WTC11 (cell line): ENCODE data around the gene RGS16. TPM values are rescaled to one million over a fixed set of nuclear protein-coding genes. Genes with fewer than 3 reads are reported as not detected.

ENCODE experiments used
- ATAC-seq: fragments of 200-7000 bp; cut with Tn5 transposase; 2 replicates; pipeline ENCODE4 v1.10.0; 2021; ENCODE audit warnings: mild to moderate bottlenecking, moderate library complexity
- CTCF ChIA-PET: fragments of 300-600 bp; sonication (Branson Sonifier 250); formaldehyde crosslinking; loops from one replicate; lab custom pipeline; 2021; ENCODE audit warnings: antibody characterized with exemption; lab: Charles Lee
- POLR2A ChIA-PET: fragments of 350-600 bp; sonication (Branson Sonifier 250); formaldehyde crosslinking; loops from one replicate; lab custom pipeline; 2021; ENCODE audit warnings: antibody characterized with exemption; lab: Charles Lee
- DNase-seq: peaks from one replicate; pipeline ENCODE4 v3.0.0; 2021; ENCODE audit warnings: low spot score
- H3K27ac Mint-ChIP-seq: 2 replicates; pipeline ENCODE4 v1.8.0; 2021; ENCODE audit warnings: mixed read lengths
- H3K27me3 Mint-ChIP-seq: 2 replicates; pipeline ENCODE4 v1.8.0; 2021; ENCODE audit warnings: low read depth, mild to moderate bottlenecking, moderate library complexity, mixed read lengths
- H3K36me3 Mint-ChIP-seq: 2 replicates; pipeline ENCODE4 v1.8.0; 2021; ENCODE audit warnings: mixed read lengths
- H3K4me1 Mint-ChIP-seq: 2 replicates; pipeline ENCODE4 v1.8.0; 2022; ENCODE audit warnings: mixed read lengths
- H3K4me3 Mint-ChIP-seq: 2 replicates; pipeline ENCODE4 v1.8.0; 2021; ENCODE audit warnings: mild to moderate bottlenecking, moderate library complexity, mixed read lengths
- H3K9me3 Mint-ChIP-seq: 2 replicates; pipeline ENCODE4 v1.8.0; 2021; ENCODE audit warnings: mixed read lengths
- CREM ChIP-seq: sonication (generic); formaldehyde crosslinking; IDR thresholded peaks from 2 replicates; pipeline ENCODE4 v1.8.1; 2022; ENCODE audit warnings: mild to moderate bottlenecking, missing genetic modification reagents, moderate library complexity
- CTCF ChIP-seq: fragments of 200-600 bp; IDR thresholded peaks from 2 replicates; pipeline ENCODE4 v1.8.0; 2022; ENCODE audit warnings: antibody characterized with exemption
- E2F4 ChIP-seq: sonication (generic); formaldehyde crosslinking; IDR thresholded peaks from 2 replicates; pipeline ENCODE4 v1.8.1; 2022; ENCODE audit warnings: low read depth, mild to moderate bottlenecking, moderate library complexity, missing genetic modification reagents, borderline replicate concordance
- ELF4 ChIP-seq: sonication (generic); formaldehyde crosslinking; IDR thresholded peaks from 2 replicates; pipeline ENCODE4 v1.8.1; 2022; ENCODE audit warnings: low read depth, mild to moderate bottlenecking, moderate library complexity, missing genetic modification reagents
- EMX1 ChIP-seq: fragments of 250-450 bp; sonication (Bioruptor Pico); IDR thresholded peaks from 2 replicates; pipeline ENCODE4 v1.8.0; 2021; ENCODE audit warnings: mild to moderate bottlenecking
- GABPB1 ChIP-seq: sonication (generic); formaldehyde crosslinking; IDR thresholded peaks from 2 replicates; pipeline ENCODE4 v1.8.1; 2023; ENCODE audit warnings: mild to moderate bottlenecking, missing genetic modification reagents
- GRHL2 ChIP-seq: fragments of 250-450 bp; sonication (Bioruptor Pico); IDR thresholded peaks from 2 replicates; pipeline ENCODE4 v1.8.0; 2022; ENCODE audit warnings: mild to moderate bottlenecking, moderate library complexity; ENCODE audit not compliant: insufficient replicate concordance, severe bottlenecking
- HMGXB4 ChIP-seq: sonication (generic); formaldehyde crosslinking; IDR thresholded peaks from 2 replicates; pipeline ENCODE4 v1.8.1; 2023; ENCODE audit warnings: mild to moderate bottlenecking, moderate library complexity, missing genetic modification reagents
- NFYB ChIP-seq: sonication (generic); formaldehyde crosslinking; conservative IDR thresholded peaks from 2 replicates; pipeline ENCODE4 v1.8.0; 2022; ENCODE audit warnings: low read depth, missing genetic modification reagents
- NR1H2 ChIP-seq: sonication (generic); formaldehyde crosslinking; IDR thresholded peaks from 2 replicates; pipeline ENCODE4 v1.9.0; 2021; ENCODE audit warnings: mild to moderate bottlenecking, moderate library complexity, missing genetic modification reagents
- PREB ChIP-seq: sonication (generic); formaldehyde crosslinking; IDR thresholded peaks from 2 replicates; pipeline ENCODE4 v1.8.1; 2022; ENCODE audit warnings: mild to moderate bottlenecking, missing genetic modification reagents, moderate library complexity, borderline replicate concordance
- PRRX2 ChIP-seq: fragments of 250-450 bp; sonication (Bioruptor Pico); IDR thresholded peaks from 2 replicates; pipeline ENCODE4 v1.8.0; 2021; ENCODE audit warnings: mild to moderate bottlenecking
- STAT6 ChIP-seq: sonication (generic); formaldehyde crosslinking; conservative IDR thresholded peaks from 2 replicates; pipeline ENCODE4 v1.8.1; 2023; ENCODE audit warnings: mild to moderate bottlenecking, low read depth, missing genetic modification reagents, moderate library complexity
- TP53 ChIP-seq: sonication (generic); formaldehyde crosslinking; IDR thresholded peaks from 2 replicates; pipeline ENCODE4 v1.8.1; 2023; ENCODE audit warnings: mild to moderate bottlenecking, missing genetic modification reagents
- ZMAT4 ChIP-seq: fragments of 250-450 bp; sonication (Bioruptor Pico); IDR thresholded peaks from 2 replicates; pipeline ENCODE4 v1.9.0; 2021; ENCODE audit warnings: mild to moderate bottlenecking
- ZNF138 ChIP-seq: sonication (generic); formaldehyde crosslinking; conservative IDR thresholded peaks from 2 replicates; pipeline ENCODE4 v1.8.1; 2022; ENCODE audit warnings: mild to moderate bottlenecking, moderate library complexity, missing genetic modification reagents
- ZNF232 ChIP-seq: sonication (generic); formaldehyde crosslinking; IDR thresholded peaks from 2 replicates; pipeline ENCODE4 v1.8.0; 2022; ENCODE audit warnings: mild to moderate bottlenecking, missing genetic modification reagents
- ZNF671 ChIP-seq: fragments of 250-450 bp; sonication (Bioruptor Pico); IDR thresholded peaks from 2 replicates; pipeline ENCODE4 v1.8.0; 2021; ENCODE audit warnings: mild to moderate bottlenecking
- total RNA-seq: library from RNA; stranded (reverse); gene quantifications from 3 replicates; pipeline ENCODE4 v1.2.3, GENCODE V29; 2021

Gene RGS16
- total RNA-seq, 1 experiment from 2014 or later: 17.8 TPM

GRCh38 chr1:182611326-182611725, 7.1 kb upstream of the RGS16 start (continued):
- no peak for TF ChIP-seq EMX1 (CRISPR knock-in tag)

- DNase-seq: no peak
- peaks cover 50% of the 10 kb centered on the region for H3K4me1 Mint-ChIP-seq
- POLR2A ChIA-PET: no interaction called here
- H3K4me3 Mint-ChIP-seq: no peak overlapping the region
- CTCF ChIA-PET: interaction anchor here (0.6 to 5.3 kb wide), 4 partner anchors 15 to 176 kb away, joined by 3 to 24 read pairs (median 6); no protein-coding TSS in a partner anchor
- H3K36me3 Mint-ChIP-seq: no peaks in the 10 kb centered on the region
- H3K9me3 Mint-ChIP-seq: no peaks in the 10 kb centered on the region
- H3K27ac Mint-ChIP-seq: no peak overlapping the region
- no peak for TF ChIP-seq ZMAT4 (CRISPR knock-in tag)
- TF ChIP-seq GABPB1 (CRISPR knock-in tag): no peak
- no peak for TF ChIP-seq CTCF
- no peak for TF ChIP-seq HMGXB4 (CRISPR knock-in tag)
- no peak for TF ChIP-seq GRHL2 (CRISPR knock-in tag)
- TF ChIP-seq PREB (CRISPR knock-in tag): no peak
- no peak for TF ChIP-seq ELF4 (CRISPR knock-in tag)
- TF ChIP-seq ZNF138 (CRISPR knock-in tag): no peak
- no peak for TF ChIP-seq CREM
- TF ChIP-seq TP53: no peak
- TF ChIP-seq NFYB (CRISPR knock-in tag): no peak
- no peak for TF ChIP-seq ZNF232 (CRISPR knock-in tag)
- no peak for TF ChIP-seq PRRX2 (CRISPR knock-in tag)
- TF ChIP-seq E2F4: no peak
- TF ChIP-seq NR1H2 (CRISPR knock-in tag): no peak
- TF ChIP-seq ZNF671 (CRISPR knock-in tag): no peak
- TF ChIP-seq STAT6 (CRISPR knock-in tag): no peak
- ATAC-seq: no peak
- peaks cover 73% of the 10 kb centered on the region for H3K27me3 Mint-ChIP-seq
These were observed 6.5 kb upstream of the RGS16 start for GRCh38 chr1:182610606-182611194.
